CD14-positive monocyte (primary cell): Measurements from ENCODE around the gene DLG1. TPM values are rescaled to one million over a fixed set of nuclear protein-coding genes. Genes with fewer than 3 reads are reported as not detected.

Source experiments
- DNase-seq, 3 donors: peaks; one replicate each; pipeline ENCODE4 v3.0.0-alpha.2; 2011 to 2022
- H2AFZ ChIP-seq: 2 replicates; pipeline ENCODE4 v1.6.0; 2012; ENCODE audit warnings: mild to moderate bottlenecking, low read depth, low read length, inconsistent platforms; ENCODE audit not compliant: insufficient read depth, poor library complexity, severe bottlenecking
- H3K27ac ChIP-seq, 2 donors: 1 replicate in 1 of 2; 2 replicates in 1 of 2; pipeline ENCODE4 v1.5.1; 2012 to 2013; ENCODE audit warnings: low read length in 2 of 2, control low read depth in 1 of 2, inconsistent platforms in 1 of 2, low read depth in 1 of 2, mild to moderate bottlenecking in 1 of 2
- H3K27me3 ChIP-seq, 2 donors: one replicate each; pipeline versions ENCODE4 v1.6.0 to v1.6.1; 2011 to 2013; ENCODE audit warnings: low read length in 2 of 2; ENCODE audit not compliant: control insufficient read depth in 2 of 2, insufficient read depth in 2 of 2
- H3K36me3 ChIP-seq, 2 donors: replicated peaks in 1 of 2; 1 replicate in 1 of 2; 2 replicates in 1 of 2; pipeline versions ENCODE4 v1.5.1 to v1.6.1; 2012 to 2013; ENCODE audit warnings: low read length in 2 of 2, control low read depth in 1 of 2, inconsistent platforms in 1 of 2, mild to moderate bottlenecking in 1 of 2; ENCODE audit not compliant: insufficient read depth in 2 of 2, control insufficient read depth in 1 of 2
- H3K4me1 ChIP-seq, 2 donors: 1 replicate in 1 of 2; 2 replicates in 1 of 2; pipeline versions ENCODE4 v1.5.1 to v1.6.1; 2012 to 2013; ENCODE audit warnings: low read length in 2 of 2, control low read depth in 1 of 2, inconsistent platforms in 1 of 2, mild to moderate bottlenecking in 1 of 2, moderate library complexity in 1 of 2; ENCODE audit not compliant: insufficient read depth in 2 of 2, control insufficient read depth in 1 of 2
- H3K4me2 ChIP-seq: replicated peaks from 2 replicates; pipeline ENCODE3; 2012; ENCODE audit warnings: low read length, moderate library complexity, mild to moderate bottlenecking; ENCODE audit not compliant: poor library complexity, severe bottlenecking; ENCODE audit errors: extremely low read depth
- H3K4me3 ChIP-seq, 3 experiments: fragments of 200-600 bp in 1 of 3; sonication (generic) in 1 of 3; replicated peaks in 1 of 3; 1 replicate in 2 of 3; 2 replicates in 1 of 3; pipeline ENCODE4 v1.5.1; 2011 to 2013; ENCODE audit warnings: low read length in 3 of 3, mild to moderate bottlenecking in 3 of 3, control low read depth in 2 of 3, low read depth in 2 of 3, inconsistent platforms in 1 of 3, moderate library complexity in 1 of 3
- H3K79me2 ChIP-seq: 2 replicates; pipeline ENCODE4 v1.6.0; 2012; ENCODE audit warnings: mild to moderate bottlenecking, control low read depth, inconsistent platforms, low read length, moderate library complexity; ENCODE audit not compliant: insufficient read depth
- H3K9ac ChIP-seq: 2 replicates; pipeline ENCODE4 v1.6.0; 2017; ENCODE audit warnings: low read length, mild to moderate bottlenecking; ENCODE audit not compliant: insufficient read depth, poor library complexity, severe bottlenecking
- H3K9me3 ChIP-seq, 2 donors: replicated peaks in 1 of 2; 1 replicate in 1 of 2; 2 replicates in 1 of 2; pipeline versions ENCODE4 v1.5.1 to v1.6.1; 2012 to 2013; ENCODE audit warnings: low read length in 2 of 2, control low read depth in 1 of 2; ENCODE audit not compliant: control insufficient read depth in 1 of 2, insufficient read depth in 1 of 2
- H4K20me1 ChIP-seq: 2 replicates; pipeline ENCODE4 v1.6.0; 2012; ENCODE audit warnings: mild to moderate bottlenecking, low read length, control low read depth, moderate library complexity; ENCODE audit not compliant: insufficient read depth
- H3K27ac Mint-ChIP-seq, 7 donors: one replicate each; pipeline ENCODE4 v1.8.0; 2020; ENCODE audit warnings: mild to moderate bottlenecking in 7 of 7, mixed read lengths in 7 of 7, moderate library complexity in 6 of 7, inconsistent platforms in 2 of 7
- H3K27me3 Mint-ChIP-seq, 3 donors: one replicate each; pipeline ENCODE4 v1.8.0; 2021 to 2022; ENCODE audit warnings: low read depth in 3 of 3, mild to moderate bottlenecking in 3 of 3, mixed read lengths in 3 of 3, moderate library complexity in 3 of 3, inconsistent platforms in 1 of 3
- H3K36me3 Mint-ChIP-seq, 2 donors: one replicate each; pipeline ENCODE4 v1.8.0; 2020; ENCODE audit warnings: mixed read lengths in 2 of 2, inconsistent platforms in 1 of 2, mild to moderate bottlenecking in 1 of 2
- H3K4me1 Mint-ChIP-seq: one replicate; pipeline ENCODE4 v1.8.0; 2020; ENCODE audit warnings: mild to moderate bottlenecking, mixed read lengths
- H3K4me3 Mint-ChIP-seq, 2 donors: one replicate each; pipeline ENCODE4 v1.8.0; 2020; ENCODE audit warnings: mild to moderate bottlenecking in 2 of 2, mixed read lengths in 2 of 2, moderate library complexity in 1 of 2
- H3K9me3 Mint-ChIP-seq, 7 donors: one replicate each; pipeline ENCODE4 v1.8.0; 2020 to 2022; ENCODE audit warnings: mixed read lengths in 7 of 7, mild to moderate bottlenecking in 6 of 7, moderate library complexity in 6 of 7, inconsistent platforms in 2 of 7
- WGBS: methylation state at CpG from one replicate; pipeline ENCODE4 v1.1.5; 2013; ENCODE audit warnings: missing lambda C conversion rate; ENCODE audit not compliant: insufficient coverage; 5-methylcytosine and 5-hydroxymethylcytosine counted together
- intact Hi-C, 2 donors: fragments of 100-400 bp; cut with micrococcal nuclease; formaldehyde crosslinking; loops; one replicate each; pipeline versions ENCODE4 v1.15.0 to v1.15.1; 2023
- polyA plus RNA-seq, 3 donors: library from polyadenylated mRNA; depleted of rRNA in 1 of 3; unstranded in 2 of 3; stranded (reverse) in 1 of 3; fragments of 300-500 nt in 2 of 3; fragments of >200 nt in 1 of 3; fragmentation: Illumina TruSeq in 2 of 3; gene quantifications; 1 replicate in 2 of 3; 2 replicates in 1 of 3; pipeline ENCODE4 v1.2.3, GENCODE V29; 2012 to 2021
- TF ChIP-seq, protein P1 (sequence below): fragments of 200-600 bp; IDR thresholded peaks from one replicate; pipeline ENCODE4 v1.8.0; 2022; ENCODE audit warnings: antibody characterized with exemption, mild to moderate bottlenecking

The DLG1 gene
- polyA plus RNA-seq, 3 donors: 6.5 to 21.9 (median 10.2) TPM

- no peak overlapping the region for H3K4me3 Mint-ChIP-seq
- no peak for DNase-seq
- Histone ChIP-seq H3K79me2 (peaks cover 69% of the 10 kb centered on the region), H3K36me3 (peaks cover 4 to 42% of the 10 kb centered on the region in 2 donors), H3K9ac (no peak overlapping the region), H3K4me2 (no peak overlapping the region), H2AFZ (no peak overlapping the region), H3K4me3 (no peak overlapping the region), H3K9me3 (no peaks in the 10 kb centered on the region), H3K27ac (no peak overlapping the region), H4K20me1 (peaks cover 43% of the 10 kb centered on the region), H3K4me1 (no peaks in the 10 kb centered on the region), H3K27me3 (no peaks in the 10 kb centered on the region)
- intact Hi-C loops: no loop called here
- H3K27ac Mint-ChIP-seq: no peak overlapping the region
- H3K9me3 Mint-ChIP-seq: no peaks in the 10 kb centered on the region
- peaks cover 5% of the 10 kb centered on the region for H3K4me1 Mint-ChIP-seq
- H3K27me3 Mint-ChIP-seq: no peaks in the 10 kb centered on the region
- 100% methylated on average over 1 of the region's 4 CpGs for WGBS
- H3K36me3 Mint-ChIP-seq: peaks cover 35 to 59% of the 10 kb centered on the region in 2 donors
- TF ChIP-seq, protein P1, sequence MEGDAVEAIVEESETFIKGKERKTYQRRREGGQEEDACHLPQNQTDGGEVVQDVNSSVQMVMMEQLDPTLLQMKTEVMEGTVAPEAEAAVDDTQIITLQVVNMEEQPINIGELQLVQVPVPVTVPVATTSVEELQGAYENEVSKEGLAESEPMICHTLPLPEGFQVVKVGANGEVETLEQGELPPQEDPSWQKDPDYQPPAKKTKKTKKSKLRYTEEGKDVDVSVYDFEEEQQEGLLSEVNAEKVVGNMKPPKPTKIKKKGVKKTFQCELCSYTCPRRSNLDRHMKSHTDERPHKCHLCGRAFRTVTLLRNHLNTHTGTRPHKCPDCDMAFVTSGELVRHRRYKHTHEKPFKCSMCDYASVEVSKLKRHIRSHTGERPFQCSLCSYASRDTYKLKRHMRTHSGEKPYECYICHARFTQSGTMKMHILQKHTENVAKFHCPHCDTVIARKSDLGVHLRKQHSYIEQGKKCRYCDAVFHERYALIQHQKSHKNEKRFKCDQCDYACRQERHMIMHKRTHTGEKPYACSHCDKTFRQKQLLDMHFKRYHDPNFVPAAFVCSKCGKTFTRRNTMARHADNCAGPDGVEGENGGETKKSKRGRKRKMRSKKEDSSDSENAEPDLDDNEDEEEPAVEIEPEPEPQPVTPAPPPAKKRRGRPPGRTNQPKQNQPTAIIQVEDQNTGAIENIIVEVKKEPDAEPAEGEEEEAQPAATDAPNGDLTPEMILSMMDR: no peak
Observed at GRCh38 chr3:197270558-197271317, 27.7 kb downstream of the DLG1 start.

GRCh38 chr3:197269024-197269423 is 29.4 kb downstream of the DLG1 start:
- peaks cover 33% of the 10 kb centered on the region for H4K20me1 ChIP-seq
- DNase-seq: no peak
- no peak overlapping the region for H3K9ac ChIP-seq
- H3K4me3 ChIP-seq: no peak overlapping the region
- H3K27me3 ChIP-seq: no peaks in the 10 kb centered on the region
- H3K4me1 Mint-ChIP-seq: peaks cover 3% of the 10 kb centered on the region
- H3K4me3 Mint-ChIP-seq: no peak overlapping the region
- peaks cover 30 to 50% of the 10 kb centered on the region in 2 donors for H3K36me3 Mint-ChIP-seq
- H3K27ac ChIP-seq: no peak overlapping the region
- WGBS: no CpG with 5 or more reads among the region's 3 CpGs
- intact Hi-C loops: no loop called here
- no peak overlapping the region for H3K27ac Mint-ChIP-seq
- H3K9me3 ChIP-seq: no peaks in the 10 kb centered on the region
- no peak overlapping the region for H2AFZ ChIP-seq
- H3K79me2 ChIP-seq: peaks cover 54% of the 10 kb centered on the region
- TF ChIP-seq, protein P1: no peak
- peaks cover 0 to 3% (median 0%) of the 10 kb centered on the region in 3 donors for H3K27me3 Mint-ChIP-seq
- no peaks in the 10 kb centered on the region for H3K9me3 Mint-ChIP-seq
- no peak overlapping the region for H3K4me2 ChIP-seq
- no peaks in the 10 kb centered on the region for H3K4me1 ChIP-seq
- peaks cover 4 to 37% of the 10 kb centered on the region in 2 donors for H3K36me3 ChIP-seq
